DMS 273 (cell line): ENCODE data around the gene VPS26C.
"Not testable (repeated sequence)": the region's sequence is repeated elsewhere in the genome, so short reads cannot be mapped to it uniquely, and the experiment has no call there.

Source experiments
- DNase-seq: peaks from one replicate; lab custom pipeline; 2025; ENCODE audit not compliant: unreplicated experiment; lab: John Stamatoyannopoulos, UW

The VPS26C gene

DNA sequence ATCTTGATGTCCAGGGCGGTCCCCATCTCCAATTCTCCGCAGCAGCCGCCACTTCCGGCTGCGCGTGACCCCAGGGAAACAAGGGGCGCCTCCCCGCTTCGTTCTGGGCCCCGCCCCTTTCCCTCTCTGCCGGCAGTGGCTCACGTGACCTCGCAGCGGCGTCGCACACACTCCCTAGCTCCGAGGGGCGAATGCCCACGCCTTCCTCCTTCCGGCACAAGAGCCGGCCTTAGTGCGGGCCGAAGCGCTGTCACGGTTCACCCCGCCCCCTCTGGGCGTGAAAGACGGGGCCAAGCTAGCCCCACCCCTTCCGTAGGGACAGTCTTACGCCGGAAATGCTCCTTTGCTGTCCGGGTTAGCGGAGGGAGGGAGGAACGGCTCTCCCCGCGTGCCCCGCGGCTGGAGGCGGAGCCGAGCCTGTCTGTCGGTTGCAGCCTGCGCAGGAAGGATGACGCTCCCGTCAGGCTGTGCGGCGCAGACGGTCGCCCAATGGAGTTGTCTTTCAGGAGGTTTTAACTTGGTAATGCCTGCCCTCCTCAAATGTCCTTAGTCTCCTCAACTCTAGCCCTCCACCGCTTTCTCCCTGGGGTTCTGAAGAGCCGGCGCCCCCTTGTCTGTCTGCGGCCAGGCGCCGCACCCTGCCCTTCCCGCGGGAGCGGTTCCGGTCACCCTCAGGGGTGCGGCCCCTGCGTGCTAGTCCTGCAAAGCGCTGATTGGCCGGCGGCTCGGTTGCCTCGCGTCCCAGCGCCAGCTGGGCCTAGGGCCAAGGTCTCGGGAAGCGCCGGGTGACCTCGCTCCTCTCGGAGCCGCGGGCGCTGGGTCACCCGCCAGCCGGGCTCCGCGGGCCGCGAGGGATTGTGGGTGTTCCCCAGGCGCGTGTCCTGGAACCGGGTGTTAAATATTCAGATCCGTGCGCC is at the start of gene VPS26C:
Gene VPS26C, minus strand, starts transcription at position 66 of the 917 bp plus-strand sequence. Its CDS starts 40 bp downstream, at position 26.
- peak; percentile 100 for DNase-seq

DNA sequence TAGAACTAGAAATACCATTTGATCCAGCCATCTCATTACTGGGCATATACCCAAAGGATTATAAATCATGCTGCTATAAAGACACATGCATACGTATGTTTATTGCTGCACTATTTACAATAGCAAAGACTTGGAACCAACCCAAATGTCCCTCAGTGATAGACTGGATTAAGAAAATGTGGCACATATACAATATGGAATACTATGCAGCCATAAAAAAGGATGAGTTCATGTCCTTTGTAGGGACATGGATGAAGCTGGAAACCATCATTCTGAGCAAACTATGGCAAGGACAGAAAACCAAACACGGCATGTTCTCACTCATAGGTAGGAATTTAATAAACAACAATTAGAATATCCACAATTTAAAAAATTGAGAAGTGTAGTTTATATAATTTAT is 48.9 kb upstream of the VPS26C start:
- DNase-seq = not testable (repeated sequence)

DNA sequence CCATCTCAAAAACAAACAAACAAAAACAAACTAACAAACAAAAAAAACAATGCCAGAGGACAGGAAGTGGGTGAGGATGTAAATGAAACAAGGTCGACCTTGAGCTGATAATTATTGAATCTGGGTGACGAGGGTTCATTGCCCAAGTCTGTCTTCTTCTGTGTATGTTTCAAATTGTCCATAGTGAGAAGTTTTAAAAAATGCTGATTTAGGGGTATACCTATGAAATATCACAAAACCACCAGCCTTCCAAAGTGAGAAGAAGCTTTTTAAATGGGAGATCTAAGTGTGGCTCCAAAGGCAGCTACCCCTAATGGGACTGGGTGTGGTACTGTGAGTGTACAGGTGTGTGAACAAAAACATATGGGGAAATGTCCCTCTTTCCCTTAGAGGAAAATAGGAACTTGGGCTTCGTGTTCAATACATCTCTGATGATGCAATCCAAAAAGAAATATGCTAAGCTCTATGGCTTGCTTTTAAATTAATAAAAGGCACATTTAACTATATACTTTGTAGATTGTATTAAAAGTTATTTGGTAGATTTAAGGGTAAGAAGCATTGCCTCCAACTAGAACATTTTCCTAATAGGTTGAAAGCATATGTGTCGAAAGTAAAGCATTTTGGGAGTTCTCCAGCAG is 33.1 kb upstream of the VPS26C start:
- no peak for DNase-seq

DNA sequence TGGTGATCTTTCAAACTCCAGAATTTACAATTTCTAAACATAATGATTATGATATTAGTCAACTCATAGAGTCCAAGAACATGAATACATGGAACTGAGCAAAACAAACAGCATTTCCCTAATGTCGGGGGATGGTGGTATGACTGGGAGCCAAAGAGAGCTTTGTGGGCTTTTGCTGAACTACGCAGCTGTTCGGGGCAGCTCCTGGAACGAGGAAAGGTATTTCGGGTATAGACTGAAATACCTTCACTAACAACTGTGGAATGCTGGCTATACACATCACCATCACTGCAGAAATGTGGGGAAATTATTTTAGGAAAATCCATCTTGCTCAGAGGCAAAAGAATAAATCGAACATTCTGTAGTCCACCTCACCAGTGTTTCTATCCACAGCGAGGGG is 30.2 kb upstream of the VPS26C start:
- no peak for DNase-seq

DNA sequence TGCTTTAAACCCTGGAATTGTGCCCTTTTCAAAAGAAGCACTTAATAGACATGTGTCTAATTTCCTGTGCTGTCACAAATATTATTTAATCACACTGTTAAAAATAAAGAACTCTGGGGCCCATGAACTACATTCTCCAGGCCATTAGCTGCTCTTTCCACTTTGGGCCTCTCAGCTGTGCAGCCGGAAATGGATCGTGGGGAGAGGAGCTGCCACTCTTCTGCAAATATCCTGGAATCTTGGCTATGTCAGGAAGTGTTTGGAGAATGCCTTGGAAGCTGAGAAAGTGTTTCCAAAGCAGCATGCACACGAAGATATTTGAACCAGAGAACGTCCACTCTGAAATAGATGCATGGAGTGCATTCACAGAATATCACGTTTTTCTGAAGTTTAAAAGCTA is 27.5 kb upstream of the VPS26C start:
- no peak for DNase-seq

DNA sequence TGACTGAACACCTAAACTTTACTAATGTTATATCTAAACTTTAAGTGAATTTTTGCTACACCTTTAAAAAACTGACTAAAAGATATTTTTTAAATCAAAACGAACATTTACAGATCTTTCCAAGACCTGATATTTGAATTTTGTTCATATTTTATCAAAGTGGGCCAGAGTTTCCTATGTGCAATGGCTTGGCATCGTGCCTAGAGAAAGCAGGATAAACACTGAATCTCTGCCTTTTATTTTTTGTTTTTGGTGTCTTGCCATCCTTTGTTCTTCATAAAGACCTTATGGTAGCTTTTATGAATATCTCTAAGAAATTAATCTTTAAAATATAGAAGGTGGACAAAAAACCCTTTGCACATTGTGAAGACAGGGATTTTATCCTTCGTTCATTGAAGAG is 25.8 kb upstream of the VPS26C start:
- no peak for DNase-seq

DNA sequence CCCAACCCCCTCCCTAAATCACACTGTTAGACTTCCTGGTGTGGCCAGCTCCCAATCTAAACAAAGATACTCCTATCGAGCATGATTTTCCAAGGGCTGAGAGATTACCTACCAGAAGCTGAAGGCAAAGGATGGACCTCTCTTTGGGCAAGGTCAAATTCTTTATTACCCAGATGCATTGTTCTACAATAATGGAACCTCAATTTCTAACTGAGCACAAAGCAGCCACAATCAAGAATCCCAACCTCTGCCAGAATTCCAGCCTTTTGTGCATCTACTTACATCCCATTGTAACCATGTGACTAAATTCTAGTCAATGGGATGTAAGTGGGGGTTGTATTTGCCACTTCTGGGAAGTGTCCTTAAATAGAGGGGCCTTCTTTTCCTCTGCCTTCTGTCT is 24.9 kb upstream of the VPS26C start:
- no peak for DNase-seq

DNA sequence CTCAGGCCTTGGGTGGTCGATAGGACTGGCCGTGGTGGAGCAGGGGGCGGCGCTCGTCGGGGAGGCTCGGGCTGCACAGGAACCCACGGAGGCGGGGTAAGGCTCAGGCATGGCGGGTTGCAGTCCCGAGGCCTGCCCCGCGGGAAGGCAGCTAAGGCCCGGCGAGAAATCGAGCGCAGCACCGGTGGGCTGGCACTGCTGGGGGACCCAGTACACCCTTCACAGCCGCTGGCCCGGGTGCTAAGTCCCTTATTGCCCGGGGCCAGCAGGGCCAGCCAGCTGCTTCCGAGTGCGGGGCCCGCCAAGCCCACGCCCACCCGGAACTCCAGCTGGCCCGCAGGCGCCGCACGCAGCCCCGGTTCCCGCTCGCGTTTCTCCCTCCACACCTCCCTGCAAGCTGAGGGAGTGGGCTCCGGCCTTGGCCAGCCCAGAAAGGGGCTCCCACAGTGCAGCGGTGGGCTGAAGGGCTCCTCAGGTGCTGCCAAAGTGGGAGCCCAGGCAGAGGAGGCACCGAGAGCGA is 16.1 kb upstream of the VPS26C start:
- DNase-seq = not testable (repeated sequence)

DNA sequence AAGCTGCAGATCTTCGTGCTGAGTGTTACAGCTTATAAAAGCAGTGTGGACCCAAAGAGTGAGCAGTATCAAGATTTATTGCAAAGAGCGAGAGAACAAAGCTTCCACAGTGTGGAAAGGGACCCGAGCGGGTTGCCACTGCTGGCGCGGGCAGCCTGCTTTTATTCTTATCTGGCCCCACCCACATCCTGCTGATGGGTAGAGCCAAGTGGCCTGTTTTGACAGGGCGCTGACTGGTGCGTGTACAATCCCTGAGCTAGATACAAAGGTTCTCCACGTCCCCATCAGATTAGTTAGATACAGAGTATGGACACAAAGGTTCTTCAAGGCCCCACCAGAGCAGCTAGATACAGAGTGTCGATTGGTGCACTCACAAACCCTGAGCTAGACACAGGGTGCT is 15.5 kb upstream of the VPS26C start:
- not testable (repeated sequence) for DNase-seq

DNA sequence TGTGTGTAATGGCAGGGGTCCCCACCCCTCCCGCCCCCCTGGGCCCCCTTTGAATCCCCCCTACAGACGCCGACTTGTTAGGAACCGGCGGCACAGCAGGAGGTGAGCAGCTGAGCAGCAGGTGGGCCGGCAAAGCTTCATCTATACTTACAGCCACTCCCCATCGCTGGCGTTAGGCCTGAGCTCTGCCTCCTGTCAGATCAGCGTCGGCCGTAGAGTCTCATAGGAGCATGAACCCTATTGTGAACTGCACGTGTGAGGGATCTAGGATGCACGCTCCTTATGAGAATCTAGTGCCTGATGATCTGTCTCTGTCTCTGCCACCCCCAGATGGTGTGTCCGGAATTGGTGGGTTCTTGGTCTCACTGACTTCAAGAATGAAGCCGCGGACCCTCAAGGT is 14.9 kb upstream of the VPS26C start:
- peak; percentile 21 for DNase-seq

DNA sequence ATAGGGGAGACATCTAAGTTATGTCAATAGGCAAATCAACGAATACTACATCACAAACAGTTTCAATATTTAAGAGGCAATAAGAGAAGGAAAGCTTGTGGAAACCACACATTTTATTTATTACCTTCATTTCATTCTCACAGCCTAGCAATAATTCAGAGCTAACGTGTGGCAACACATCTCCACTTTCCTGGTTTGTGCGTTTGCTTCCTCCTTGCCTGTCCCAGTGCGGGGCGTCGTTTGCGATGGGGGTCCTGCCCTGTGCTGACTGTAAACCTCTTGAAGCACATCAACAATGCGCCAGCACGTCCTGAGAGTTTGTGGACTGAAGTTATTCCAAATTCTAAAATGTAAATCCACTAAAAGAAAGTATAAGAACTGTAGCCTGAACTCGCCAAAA is 14.4 kb upstream of the VPS26C start:
- no peak for DNase-seq

DNA sequence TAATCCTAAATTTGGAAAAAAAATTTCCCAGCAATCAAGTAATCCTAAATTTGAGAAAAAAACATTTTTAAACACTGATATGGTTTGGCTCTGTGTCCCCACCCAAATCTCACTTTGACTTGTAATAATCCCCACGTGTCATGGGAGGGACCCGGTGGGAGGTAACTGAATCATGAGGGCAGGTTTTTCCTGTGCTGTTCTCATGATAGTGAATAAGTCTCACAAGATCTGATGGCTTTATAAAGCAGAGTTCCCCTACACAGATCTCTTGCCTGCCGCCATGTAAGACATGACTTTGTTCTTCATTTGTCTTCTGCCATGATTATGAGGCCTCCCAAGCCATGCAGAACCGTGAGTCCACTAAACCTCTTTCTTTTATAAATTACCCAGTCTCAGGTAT is 12.1 kb upstream of the VPS26C start:
- not testable (repeated sequence) for DNase-seq

DNA sequence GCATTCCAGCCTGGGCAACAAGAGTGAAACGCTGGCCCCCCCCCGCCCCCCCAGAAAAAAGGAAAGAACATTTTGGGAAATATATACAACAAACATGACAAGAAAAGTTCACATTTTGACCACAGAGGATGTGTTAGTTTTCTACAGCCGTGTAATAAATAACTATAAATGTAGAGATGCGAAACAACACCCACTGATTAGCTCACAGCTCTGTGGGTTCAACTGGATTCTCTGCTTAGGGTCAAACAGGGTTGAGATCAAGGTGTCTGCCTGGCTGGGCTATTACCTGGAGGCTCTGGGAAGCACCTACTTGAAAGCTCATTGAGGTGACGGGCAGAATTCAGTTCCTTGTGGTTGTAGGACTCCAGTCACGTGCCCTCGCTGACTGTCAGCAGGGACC is 11.1 kb upstream of the VPS26C start:
- DNase-seq = no peak

DNA sequence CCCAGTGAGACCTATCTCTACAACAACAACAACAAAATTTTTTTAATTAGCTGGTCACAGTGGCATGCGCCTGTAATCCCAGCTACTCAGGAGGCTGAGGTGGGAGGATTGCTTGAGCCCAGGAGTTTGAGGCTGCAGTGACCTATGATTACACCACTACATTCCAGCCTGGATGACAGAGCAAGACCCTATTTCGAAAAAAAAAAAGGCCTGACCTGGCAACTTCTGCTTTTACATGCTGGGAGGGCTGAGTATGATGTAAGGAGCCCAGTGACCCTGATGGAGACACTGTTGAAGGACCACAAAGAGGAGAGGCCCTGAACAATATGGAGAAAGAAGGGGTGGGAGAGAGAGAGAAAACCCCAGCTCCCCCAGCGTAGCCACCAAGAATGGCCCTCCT is 9.2 kb upstream of the VPS26C start:
- DNase-seq = no peak

DNA sequence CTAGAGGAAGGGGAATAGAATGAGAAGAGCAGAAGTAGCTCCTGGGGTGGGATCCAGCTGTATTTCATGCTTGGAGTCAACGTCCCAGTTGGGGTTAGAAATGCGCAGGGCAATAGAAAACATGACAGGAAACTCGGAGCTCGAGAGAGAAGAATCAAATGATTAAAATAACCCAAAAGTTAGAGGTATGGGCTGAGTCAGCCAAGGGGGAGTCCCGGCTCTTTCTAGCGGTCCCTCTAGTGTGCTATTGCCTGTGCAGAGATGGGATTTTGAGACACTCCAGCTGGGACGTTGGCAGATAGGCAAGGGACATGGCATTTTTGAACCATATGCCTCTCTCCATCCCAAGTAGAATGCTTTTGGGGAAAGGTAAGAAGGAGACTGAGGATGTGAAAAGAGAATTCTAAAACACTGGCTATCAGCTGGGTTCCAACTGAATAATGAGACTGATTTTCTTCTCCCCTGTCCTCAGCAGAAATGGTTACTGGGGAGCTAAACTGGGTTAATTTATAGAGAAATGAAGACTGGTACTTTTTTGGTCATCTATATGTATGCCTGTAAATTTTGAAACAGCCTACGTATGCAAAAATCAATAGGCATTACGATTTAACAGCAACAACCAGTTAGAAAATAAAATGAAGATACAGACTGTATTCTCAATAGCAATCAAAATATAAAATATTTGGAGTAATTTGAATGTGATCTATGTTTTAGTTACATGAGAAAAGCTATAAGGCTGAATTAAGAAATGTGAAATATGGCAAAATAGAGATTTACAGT is 7.0 kb upstream of the VPS26C start:
- DNase-seq = no peak

DNA sequence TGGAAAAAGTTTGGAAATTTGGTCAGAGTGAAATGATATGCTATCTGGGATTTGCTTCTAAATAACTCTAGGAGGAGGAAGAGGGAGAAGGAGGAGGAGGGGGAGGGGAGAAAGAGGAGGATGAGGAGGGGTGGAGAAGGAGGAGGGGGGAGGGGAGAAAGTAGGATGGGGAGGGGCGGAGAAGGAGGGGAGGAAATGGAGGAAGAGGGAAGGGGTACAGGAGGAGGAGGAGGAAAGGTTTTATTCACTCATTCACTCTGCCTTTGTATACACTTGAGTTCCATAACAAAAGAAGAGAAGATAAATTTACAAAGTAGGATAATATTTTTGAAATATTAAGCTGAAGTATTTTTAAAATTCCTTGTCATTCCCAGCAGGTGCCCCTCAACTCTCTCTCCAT is 6.3 kb upstream of the VPS26C start:
- no peak for DNase-seq

DNA sequence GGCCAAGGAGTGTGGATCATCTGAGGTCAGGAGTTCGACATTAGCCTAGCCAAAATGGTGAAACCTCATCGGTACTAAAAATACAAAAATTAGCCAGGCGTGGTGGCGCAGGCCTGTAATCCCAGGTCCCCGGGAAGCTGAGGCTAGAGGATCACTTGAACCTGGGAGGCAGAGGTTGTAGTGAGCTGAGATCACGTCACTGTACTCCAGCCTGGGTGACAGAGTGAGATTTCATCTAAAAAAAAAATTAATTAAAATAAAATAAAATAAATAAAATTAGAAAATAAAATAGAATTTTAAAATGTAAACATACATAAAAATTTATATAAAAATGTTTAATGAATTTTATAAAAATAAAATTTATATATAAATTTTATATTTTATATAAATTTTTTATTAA is 5.8 kb upstream of the VPS26C start:
- DNase-seq = no peak

DNA sequence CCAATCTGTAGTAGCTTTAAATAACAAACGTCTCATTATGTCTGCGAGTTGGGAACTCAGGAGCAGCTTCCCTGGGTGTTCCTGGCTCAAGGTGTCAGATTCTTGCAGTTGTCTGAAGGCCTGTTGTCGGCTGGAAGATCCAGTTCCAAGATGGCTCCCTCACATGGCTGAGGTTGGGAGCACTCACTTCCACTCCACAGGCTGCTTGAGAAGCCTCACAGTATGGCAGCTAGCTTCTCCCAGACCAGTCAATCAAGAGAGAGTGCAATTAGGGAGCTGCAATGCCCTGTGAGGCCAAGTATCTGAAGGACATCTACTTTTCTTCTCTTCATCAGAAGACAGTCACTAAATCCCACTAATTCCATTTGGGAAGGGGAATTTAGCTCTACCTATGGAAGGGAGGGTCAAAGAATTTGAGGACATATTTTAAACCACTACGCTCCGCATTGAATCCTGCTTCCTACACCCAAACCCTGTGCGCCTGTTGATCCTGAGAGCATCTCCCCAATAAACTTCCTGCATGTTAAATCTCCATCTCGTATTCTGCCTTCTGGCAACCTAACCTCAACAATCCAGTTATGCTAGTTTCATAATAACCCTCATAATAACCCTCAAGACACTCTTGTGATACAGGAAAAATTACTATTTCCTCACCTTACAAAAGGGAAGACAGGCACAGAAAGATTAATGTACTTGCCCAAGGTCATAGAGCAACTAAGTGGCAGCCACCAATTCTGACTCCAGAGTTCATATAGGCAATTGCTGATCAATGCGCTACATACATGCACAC is 3.6 kb upstream of the VPS26C start:
- DNase-seq = no peak

DNA sequence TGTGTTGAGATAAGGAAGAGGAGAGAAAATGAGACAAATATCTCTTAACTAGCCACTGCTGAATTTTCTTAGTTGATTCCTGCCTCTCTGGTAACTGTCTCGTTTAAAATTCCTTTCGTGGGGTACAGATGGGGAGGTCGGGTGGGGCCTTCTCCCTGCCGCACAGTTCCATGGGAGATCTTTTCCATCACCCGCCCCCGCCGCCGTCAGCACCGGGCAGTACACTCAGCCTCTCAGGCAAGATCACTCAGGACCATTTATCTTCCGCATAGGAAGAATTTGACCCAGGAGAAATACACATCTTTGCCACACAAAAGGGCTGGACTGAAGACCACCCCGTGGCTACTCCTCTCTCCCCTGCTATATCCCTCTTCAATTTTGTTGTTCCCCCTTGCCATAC is 2.3 kb upstream of the VPS26C start:
- DNase-seq = no peak

DNA sequence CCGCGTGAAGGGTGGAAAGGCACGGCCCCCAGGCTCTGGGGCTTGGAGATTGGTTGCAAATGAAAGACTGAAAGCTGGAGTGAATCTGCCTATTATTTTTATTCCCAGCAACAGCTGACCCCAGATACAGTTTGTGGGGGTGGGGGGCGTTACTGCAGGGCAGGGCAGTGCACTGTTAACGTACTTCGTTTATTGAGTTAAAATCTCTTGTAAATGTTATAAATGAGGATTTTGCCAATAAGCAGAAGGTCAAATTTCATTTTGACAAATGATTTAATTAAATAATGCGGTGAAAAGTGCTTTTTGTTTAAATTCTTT is 1.0 kb upstream of the VPS26C start:
- no peak for DNase-seq
